ENCODE measurements around the gene RALGDS.

GRCh38 chr9:133141833-133142595, 21.0 kb upstream of the RALGDS start:
- no peak for TF ChIP-seq CTCF (IDR thresholded peaks at IDR 0.05; ENCODE audit: insufficient read depth, low read length)
- no peak for TF ChIP-seq REST (IDR thresholded peaks at IDR 0.05; ENCODE audit: insufficient replicate concordance, low read depth)
- TF ChIP-seq GABPA (IDR thresholded peaks at IDR 0.05; ENCODE audit: low read depth): no peak
- no peak for TF ChIP-seq POLR2AphosphoS5 (IDR thresholded peaks at IDR 0.05; ENCODE audit: low read depth)
- no peak for TF ChIP-seq SPI1 (IDR thresholded peaks at IDR 0.05; ENCODE audit: borderline replicate concordance, low read depth)
